Trophoblast cell (in vitro differentiated cells and primary cell): ENCODE results near the gene RAB14.
A peak's percentile ranks its signal among the peaks of the same experiment; 100 is the strongest.

Experiments used
- DNase-seq, 2 donors: peaks; one replicate each; pipeline ENCODE4 v3.0.0-alpha.2; 2016
- H2AFZ ChIP-seq: 2 replicates; pipeline ENCODE4 v1.6.1; 2013; ENCODE audit warnings: low read length, moderate library complexity, mild to moderate bottlenecking; ENCODE audit not compliant: insufficient read depth, poor library complexity
- H2AK5ac ChIP-seq: 2 replicates; pipeline ENCODE4 v1.6.1; 2013; ENCODE audit warnings: mild to moderate bottlenecking, low read length
- H2BK120ac ChIP-seq: 2 replicates; pipeline ENCODE4 v1.6.1; 2013; ENCODE audit warnings: low read length, mild to moderate bottlenecking, moderate library complexity; ENCODE audit not compliant: insufficient read depth, poor library complexity
- H2BK12ac ChIP-seq: 2 replicates; pipeline ENCODE4 v1.6.1; 2013; ENCODE audit warnings: mild to moderate bottlenecking, low read length, moderate library complexity
- H2BK5ac ChIP-seq: 2 replicates; pipeline ENCODE4 v1.6.1; 2013; ENCODE audit warnings: low read length, low read depth, moderate library complexity, mild to moderate bottlenecking; ENCODE audit not compliant: poor library complexity
- H3K14ac ChIP-seq: 2 replicates; pipeline ENCODE4 v1.6.1; 2013; ENCODE audit warnings: mild to moderate bottlenecking, low read length
- H3K18ac ChIP-seq: 2 replicates; pipeline ENCODE4 v1.6.1; 2013; ENCODE audit warnings: mild to moderate bottlenecking, low read length
- H3K23ac ChIP-seq: 2 replicates; pipeline ENCODE4 v1.6.1; 2013; ENCODE audit warnings: low read length
- H3K27ac ChIP-seq: 2 replicates; pipeline ENCODE4 v1.5.1; 2013; ENCODE audit warnings: low read depth, mild to moderate bottlenecking, inconsistent platforms, low read length, moderate library complexity
- H3K27me3 ChIP-seq: 2 replicates; pipeline ENCODE4 v1.6.1; 2013; ENCODE audit warnings: inconsistent platforms, mild to moderate bottlenecking, low read length, moderate library complexity; ENCODE audit not compliant: insufficient read depth
- H3K36me3 ChIP-seq, 2 experiments: 1 replicate in 1 of 2; 2 replicates in 1 of 2; pipeline ENCODE4 v1.6.1; 2013; ENCODE audit warnings: low read length in 2 of 2, mild to moderate bottlenecking in 2 of 2, moderate library complexity in 1 of 2; ENCODE audit not compliant: insufficient read depth in 2 of 2, control insufficient read depth in 1 of 2
- H3K4ac ChIP-seq: 2 replicates; pipeline ENCODE4 v1.6.1; 2013; ENCODE audit warnings: low read depth, mild to moderate bottlenecking, low read length, moderate library complexity
- H3K4me1 ChIP-seq, 2 experiments: 1 replicate in 1 of 2; 2 replicates in 1 of 2; pipeline ENCODE4 v1.6.1; 2013; ENCODE audit warnings: low read length in 2 of 2, mild to moderate bottlenecking in 2 of 2, moderate library complexity in 1 of 2; ENCODE audit not compliant: insufficient read depth in 2 of 2, control insufficient read depth in 1 of 2
- H3K4me2 ChIP-seq: 2 replicates; pipeline ENCODE4 v1.6.1; 2013; ENCODE audit warnings: inconsistent platforms, mild to moderate bottlenecking, low read length, moderate library complexity
- H3K4me3 ChIP-seq: 2 replicates; pipeline ENCODE4 v1.5.1; 2013; ENCODE audit warnings: mild to moderate bottlenecking, low read depth, low read length, inconsistent platforms
- H3K79me1 ChIP-seq: one replicate; pipeline ENCODE4 v1.6.1; 2013; ENCODE audit warnings: low read length
- H3K79me2 ChIP-seq: 2 replicates; pipeline ENCODE4 v1.6.1; 2013; ENCODE audit warnings: low read length, mild to moderate bottlenecking; ENCODE audit not compliant: control insufficient read depth, insufficient read depth, poor library complexity
- H3K9ac ChIP-seq: 2 replicates; pipeline ENCODE4 v1.6.1; 2013; ENCODE audit warnings: mild to moderate bottlenecking, low read length
- H3K9me3 ChIP-seq: 2 replicates; pipeline ENCODE4 v1.6.1; 2013; ENCODE audit warnings: low read depth, mild to moderate bottlenecking, control low read depth, inconsistent platforms, low read length; ENCODE audit not compliant: insufficient read depth
- H4K12ac ChIP-seq: 2 replicates; pipeline ENCODE4 v1.6.1; 2013; ENCODE audit warnings: low read depth, mild to moderate bottlenecking, low read length, moderate library complexity
- H4K8ac ChIP-seq: 2 replicates; pipeline ENCODE4 v1.6.1; 2013; ENCODE audit warnings: low read depth, mild to moderate bottlenecking, low read length, moderate library complexity
- H4K91ac ChIP-seq: one replicate; pipeline ENCODE4 v1.6.1; 2013; ENCODE audit warnings: low read depth, mild to moderate bottlenecking, low read length, moderate library complexity
- WGBS: extraction: QIAGEN DNeasy Blood & Tissue Kit; methylation state at CpG from one replicate; pipeline ENCODE4 v1.1.7; 2013; ENCODE audit warnings: missing lambda C conversion rate; ENCODE audit not compliant: insufficient read length, insufficient coverage; ENCODE audit errors: extremely low coverage; 5-methylcytosine and 5-hydroxymethylcytosine counted together

The RAB14 gene

DNA sequence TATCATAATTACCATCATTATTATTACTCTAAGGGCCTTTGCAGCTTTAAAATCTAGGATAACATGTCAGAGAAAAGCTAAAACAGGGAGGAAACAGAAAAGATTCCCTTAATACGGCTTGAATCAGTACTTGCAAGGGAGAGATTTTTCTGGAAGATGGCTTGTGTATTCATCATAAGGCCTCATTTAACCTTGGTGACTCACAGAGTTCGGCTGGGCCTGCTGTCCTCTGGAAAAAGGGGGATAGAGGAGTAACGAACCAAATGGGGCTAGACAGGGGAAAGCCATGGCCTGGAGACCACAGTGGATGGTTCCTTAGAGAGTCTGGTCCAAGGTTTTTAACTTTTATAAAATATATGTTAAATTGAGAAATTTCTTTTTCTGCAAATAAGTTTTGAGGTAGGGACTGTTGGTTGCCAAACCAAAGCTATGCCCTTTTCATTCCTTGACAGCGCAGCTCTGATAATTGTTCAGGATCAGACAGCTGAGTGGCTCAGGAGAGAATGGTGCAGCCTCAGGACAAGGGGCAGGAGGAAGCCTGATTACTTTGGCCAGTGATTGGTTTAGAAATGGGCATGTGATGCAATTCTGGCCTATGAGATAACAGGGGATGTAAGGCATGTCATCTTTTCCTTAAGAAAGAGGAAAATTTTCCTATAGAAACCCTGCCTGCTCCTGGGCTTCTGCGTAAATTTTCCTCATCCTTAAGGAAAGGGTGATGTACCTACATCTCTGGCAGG is 40.7 kb upstream of the RAB14 start:
- Histone ChIP-seq H4K12ac (no peak overlapping the region), H2BK5ac (no peak overlapping the region), H3K36me3 (no peaks in the 10 kb centered on the region), H4K91ac (no peak overlapping the region), H3K18ac (no peak overlapping the region), H3K27me3 (no peaks in the 10 kb centered on the region), H3K9ac (no peak overlapping the region), H3K4me2 (no peak overlapping the region), H2AK5ac (no peak overlapping the region), H2BK12ac (no peak overlapping the region), H3K4me1 (peaks cover 0 to 3% of the 10 kb centered on the region in 2 experiments), H4K8ac (no peak overlapping the region), H3K14ac (no peak overlapping the region), H3K4me3 (no peak overlapping the region), H3K79me1 (no peaks in the 10 kb centered on the region), H3K4ac (no peak overlapping the region), H2AFZ (no peak overlapping the region), H3K79me2 (no peaks in the 10 kb centered on the region), H3K23ac (no peak overlapping the region), H2BK120ac (no peak overlapping the region), H3K27ac (no peak overlapping the region), H3K9me3 (no peaks in the 10 kb centered on the region)
- no CpG with 5 or more reads among the region's 5 CpGs for WGBS
- DNase-seq: peak; percentile 56 to 73

- Histone ChIP-seq H3K14ac (no peak overlapping the region), H3K4ac (no peak overlapping the region)
Observed at GRCh38 chr9:121240472-121241135, 38.9 kb upstream of the RAB14 start.

DNA sequence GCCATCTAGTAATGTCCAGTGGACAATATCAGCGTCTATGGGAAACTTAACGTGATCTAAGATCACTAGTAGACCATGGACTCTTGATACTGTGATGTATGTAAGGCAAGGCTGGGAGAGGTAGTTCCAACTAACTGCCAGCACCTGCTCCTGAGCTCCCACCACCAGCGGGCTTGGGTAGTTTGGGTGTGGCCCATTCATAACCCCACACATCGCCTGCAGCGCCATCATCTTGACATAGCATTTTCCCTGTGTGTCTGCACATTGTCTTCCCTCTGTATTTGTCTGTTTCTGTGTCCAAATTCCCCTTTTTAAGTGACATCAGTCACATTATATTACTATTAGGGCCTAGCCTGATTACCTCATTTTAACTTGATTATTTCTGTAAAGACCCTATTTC is 38.2 kb upstream of the RAB14 start:
- Histone ChIP-seq H3K9ac (no peak overlapping the region), H4K91ac (no peak overlapping the region), H3K79me1 (no peaks in the 10 kb centered on the region), H3K27ac (no peak overlapping the region), H3K4me1 (no peaks in the 10 kb centered on the region), H3K79me2 (no peaks in the 10 kb centered on the region), H3K4me2 (no peak overlapping the region), H4K8ac (no peak overlapping the region), H3K9me3 (no peaks in the 10 kb centered on the region), H3K23ac (no peak overlapping the region), H2BK120ac (no peak overlapping the region), H3K4me3 (no peak overlapping the region), H3K14ac (no peak overlapping the region), H2BK5ac (no peak overlapping the region), H4K12ac (no peak overlapping the region), H2BK12ac (no peak overlapping the region), H3K4ac (no peak overlapping the region), H2AFZ (no peak overlapping the region), H3K27me3 (no peaks in the 10 kb centered on the region), H2AK5ac (no peak overlapping the region), H3K18ac (no peak overlapping the region), H3K36me3 (no peaks in the 10 kb centered on the region)
- WGBS: no CpG with 5 or more reads among the region's 5 CpGs
- peak; percentile 65 to 84 for DNase-seq

More at GRCh38 chr9:121240472-121241135, 38.9 kb upstream of the RAB14 start:
- Histone ChIP-seq H3K27me3 (no peaks in the 10 kb centered on the region), H2AK5ac (no peak overlapping the region), H2BK5ac (no peak overlapping the region), H4K12ac (no peak overlapping the region), H3K18ac (no peak overlapping the region), H3K23ac (no peak overlapping the region), H3K9ac (no peak overlapping the region), H3K4me1 (no peaks in the 10 kb centered on the region), H3K27ac (no peak overlapping the region), H4K91ac (no peak overlapping the region), H3K4me3 (no peak overlapping the region), H2BK12ac (no peak overlapping the region), H3K79me2 (no peaks in the 10 kb centered on the region), H3K79me1 (no peaks in the 10 kb centered on the region), H3K36me3 (no peaks in the 10 kb centered on the region), H2AFZ (no peak overlapping the region), H3K4me2 (no peak overlapping the region), H4K8ac (no peak overlapping the region), H2BK120ac (no peak overlapping the region), H3K9me3 (no peaks in the 10 kb centered on the region)
- DNase-seq: no peak
- WGBS: no CpG with 5 or more reads among the region's 6 CpGs

GRCh38 chr9:121239071-121239470 is 37.4 kb upstream of the RAB14 start:
- no peaks in the 10 kb centered on the region for H3K27me3 ChIP-seq
- H3K4me3 ChIP-seq: no peak overlapping the region
- no peaks in the 10 kb centered on the region for H3K36me3 ChIP-seq
- H2BK120ac ChIP-seq: no peak overlapping the region
- no peak overlapping the region for H4K12ac ChIP-seq
- no peak overlapping the region for H3K9ac ChIP-seq
- no peak overlapping the region for H3K4me2 ChIP-seq
- no peak overlapping the region for H3K23ac ChIP-seq
- no peak overlapping the region for H2BK5ac ChIP-seq
- H3K14ac ChIP-seq: no peak overlapping the region
- no peaks in the 10 kb centered on the region for H3K79me2 ChIP-seq
- H2AFZ ChIP-seq: no peak overlapping the region
- WGBS: no CpG with 5 or more reads among the region's 3 CpGs
- H2AK5ac ChIP-seq: no peak overlapping the region
- no peak overlapping the region for H4K91ac ChIP-seq
- H3K4ac ChIP-seq: no peak overlapping the region
- H4K8ac ChIP-seq: no peak overlapping the region
- DNase-seq: peak; percentile 62 to 81
- H3K4me1 ChIP-seq: no peaks in the 10 kb centered on the region
- H2BK12ac ChIP-seq: no peak overlapping the region
- no peak overlapping the region for H3K27ac ChIP-seq
- no peak overlapping the region for H3K18ac ChIP-seq
- H3K9me3 ChIP-seq: no peaks in the 10 kb centered on the region
- no peaks in the 10 kb centered on the region for H3K79me1 ChIP-seq
